Measurements from ENCODE around the gene TIMP1. TPM values are rescaled to one million over a fixed set of nuclear protein-coding genes. Genes with fewer than 3 reads are reported as not detected.

Gene TIMP1
- total and polyA plus RNA-seq, 12 donors = 32.8 to 826 (median 70.7) TPM

- TF ChIP-seq CTCF (IDR thresholded peaks at IDR 0.05) = no peak
- Histone ChIP-seq H3K27ac (peak overlapping the region; percentile 52 to 87 (median 80)), H3K36me3 (peaks cover 0 to 30% (median 0%) of the 10 kb centered on the region in 9 donors), H3K27me3 (peaks cover 0 to 22% (median 0%) of the 10 kb centered on the region in 7 donors), H3K4me3 (peak overlapping the region in 9 of 10 donors; percentile 35 to 52 (median 47)), H3K4me1 (peaks cover 0 to 24% (median 5%) of the 10 kb centered on the region in 9 donors), H3K9me3 (no peaks in the 10 kb centered on the region)
- no peak for DNase-seq
- peak; percentile 6 to 51 (median 28) for ATAC-seq
- WGBS, 2 donors = 4 to 13% methylated on average over 9 to 32 of the region's 41 CpGs
- intact Hi-C loops (cut with DNase I) = loop anchor here in 1 of 10 donors (10.0 kb wide), 1 partner anchor 71 kb away; no protein-coding TSS in a partner anchor
These were observed 8.1 kb upstream of the TIMP1 start for GRCh38 chrX:47574076-47574546.

- H3K4me1 ChIP-seq = peaks cover 0 to 25% (median 5%) of the 10 kb centered on the region in 9 donors
- H3K36me3 ChIP-seq = peaks cover 0 to 24% (median 0%) of the 10 kb centered on the region in 9 donors
- DNase-seq (no peak), ATAC-seq (peak in 5 of 8 donors; percentile 7 to 44 (median 26))
- no peak for TF ChIP-seq CTCF (IDR thresholded peaks at IDR 0.05)
- H3K4me3 ChIP-seq = peak overlapping the region in 9 of 10 donors; percentile 35 to 52 (median 47)
- no peaks in the 10 kb centered on the region for H3K9me3 ChIP-seq
- peaks cover 0 to 22% (median 0%) of the 10 kb centered on the region in 7 donors for H3K27me3 ChIP-seq
- H3K27ac ChIP-seq = peak overlapping the region; percentile 52 to 87 (median 80)
- intact Hi-C loops (cut with DNase I) = loop anchor here in 1 of 10 donors (10.0 kb wide), 1 partner anchor 70 kb away; no protein-coding TSS in a partner anchor
- WGBS, 2 donors = 43 to 54% methylated on average over 20 to 26 of the region's 27 CpGs
These were observed 7.5 kb upstream of the TIMP1 start for GRCh38 chrX:47574547-47575301.

GRCh38 chrX:47576021-47576898 lies 6.0 kb upstream of the TIMP1 start:
- Histone ChIP-seq H3K27ac (no peak overlapping the region), H3K4me3 (no peak overlapping the region), H3K36me3 (peaks cover 0 to 11% (median 0%) of the 10 kb centered on the region in 9 donors), H3K9me3 (no peaks in the 10 kb centered on the region), H3K27me3 (peaks cover 0 to 22% (median 0%) of the 10 kb centered on the region in 7 donors), H3K4me1 (peaks cover 0 to 27% (median 5%) of the 10 kb centered on the region in 9 donors)
- TF ChIP-seq CTCF (IDR thresholded peaks at IDR 0.05) = no peak
- intact Hi-C loops (cut with DNase I) = loop anchor here in 1 of 10 donors (10.0 kb wide), 1 partner anchor 69 kb away; no protein-coding TSS in a partner anchor
- WGBS, 2 donors = 95 to 97% methylated on average over 20 of the region's 20 CpGs
- ATAC-seq = no peak
- no peak for DNase-seq

GRCh38 chrX:47577424-47577823 lies 4.8 kb upstream of the TIMP1 start:
- intact Hi-C loops (cut with DNase I) = loop anchor here in 1 of 10 donors (10.0 kb wide), 1 partner anchor 67 kb away; no protein-coding TSS in a partner anchor
- TF ChIP-seq CTCF (IDR thresholded peaks at IDR 0.05) = no peak
- H3K9me3 ChIP-seq = no peaks in the 10 kb centered on the region
- 53 to 56% methylated on average over 7 to 9 of the region's 9 CpGs for WGBS, 2 donors
- ATAC-seq (no peak), DNase-seq (no peak)
- no peak overlapping the region for H3K4me3 ChIP-seq
- H3K4me1 ChIP-seq = peaks cover 0 to 33% (median 6%) of the 10 kb centered on the region in 9 donors
- H3K27ac ChIP-seq = peak overlapping the region in 1 of 10 donors; percentile 40
- no peaks in the 10 kb centered on the region for H3K36me3 ChIP-seq
- peaks cover 0 to 22% (median 0%) of the 10 kb centered on the region in 7 donors for H3K27me3 ChIP-seq

All from heart right ventricle (tissue), 16 donors.